BJ (cell line): ENCODE measurements around the gene UBXN6. TPM values are rescaled to one million over a fixed set of nuclear protein-coding genes. Genes with fewer than 3 reads are reported as not detected.

Source experiments
- CTCF ChIA-PET: fragments of 350-600 bp; formaldehyde crosslinking; extraction: SDS; loops from one replicate; lab custom pipeline; 2021; ENCODE audit warnings: antibody characterized with exemption, inconsistent platforms; lab: Yijun Ruan, JAX
- POLR2A ChIA-PET: fragments of 300-600 bp; sonication (Branson Sonifier 250); formaldehyde crosslinking; extraction: SDS; loops from one replicate; lab custom pipeline; 2021; ENCODE audit warnings: antibody characterized with exemption; lab: Charles Lee
- DNase-seq: peaks from one replicate; pipeline ENCODE4 v3.0.0-alpha.2; 2011; ENCODE audit warnings: low read depth
- H3K27me3 ChIP-seq: 2 replicates; pipeline ENCODE4 v1.6.0; 2011; ENCODE audit warnings: low read length; ENCODE audit not compliant: control insufficient read depth, insufficient read depth
- H3K36me3 ChIP-seq: 2 replicates; pipeline ENCODE4 v1.5.1; 2011; ENCODE audit warnings: low read length; ENCODE audit not compliant: control insufficient read depth, insufficient read depth
- H3K4me3 ChIP-seq: 2 replicates; pipeline ENCODE4 v1.5.1; 2011; ENCODE audit warnings: low read depth, mild to moderate bottlenecking, control low read depth, low read length
- CTCF ChIP-seq: IDR thresholded peaks from 2 replicates; pipeline ENCODE4 v1.5.1; 2011; ENCODE audit warnings: low read depth, mild to moderate bottlenecking, control low read depth, inconsistent platforms, low read length, moderate library complexity; ENCODE audit not compliant: insufficient read depth
- polyA plus RNA-seq: library from polyadenylated mRNA; depleted of rRNA; stranded (reverse); fragments of >200 nt; gene quantifications from 2 replicates; pipeline ENCODE4 v1.2.3, GENCODE V29; 2011

UBXN6 gene
- polyA plus RNA-seq, 1 experiment, result 127 TPM

- Histone ChIP-seq H3K36me3 (peaks cover 48% of the 10 kb centered on the region), H3K27me3 (no peaks in the 10 kb centered on the region), H3K4me3 (no peak overlapping the region)
- CTCF ChIA-PET, result no interaction called here
- no peak for DNase-seq
- POLR2A ChIA-PET, result no interaction called here
- no peak for TF ChIP-seq CTCF
Measured at GRCh38 chr19:4452230-4452990, 5.2 kb downstream of the UBXN6 start.

DNA sequence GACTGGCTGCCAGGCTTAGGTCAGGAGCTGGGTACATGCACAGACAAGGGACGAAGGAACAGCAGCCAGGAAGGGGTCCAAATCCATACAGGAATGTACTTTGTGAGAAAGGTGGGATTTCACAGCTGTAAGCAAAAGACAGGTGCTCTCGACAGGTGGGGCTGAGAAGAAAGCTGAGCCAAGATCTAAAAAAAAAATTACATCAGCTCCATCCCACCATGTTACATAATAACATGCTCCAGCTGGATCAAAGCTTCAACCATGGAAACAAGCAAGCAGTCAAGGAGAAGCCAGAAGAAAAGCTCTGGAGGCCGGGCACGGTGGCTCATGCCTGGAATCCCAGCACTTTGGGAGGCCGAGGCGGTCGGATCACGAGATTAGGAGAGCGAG lies 8.0 kb downstream of the UBXN6 start:
- no peak for TF ChIP-seq CTCF
- DNase-seq, result no peak
- POLR2A ChIA-PET, result no interaction called here
- no peaks in the 10 kb centered on the region for H3K27me3 ChIP-seq
- CTCF ChIA-PET, result interaction anchor here (1.1 kb wide), 1 partner anchor 49 kb away, joined by 5 read pairs; the partner anchor contains the start of gene SH3GL1
- H3K4me3 ChIP-seq, result no peak overlapping the region
- H3K36me3 ChIP-seq, result peaks cover 65% of the 10 kb centered on the region

GRCh38 chr19:4449022-4449638 lies 8.5 kb downstream of the UBXN6 start:
- no peak overlapping the region for H3K4me3 ChIP-seq
- no peaks in the 10 kb centered on the region for H3K27me3 ChIP-seq
- ChIA-PET CTCF (interaction anchor here (1.1 kb wide), 1 partner anchor 49 kb away, joined by 5 read pairs; the partner anchor contains the start of gene SH3GL1), POLR2A (no interaction called here)
- DNase-seq, result no peak
- TF ChIP-seq CTCF, result no peak
- peaks cover 65% of the 10 kb centered on the region for H3K36me3 ChIP-seq

DNA sequence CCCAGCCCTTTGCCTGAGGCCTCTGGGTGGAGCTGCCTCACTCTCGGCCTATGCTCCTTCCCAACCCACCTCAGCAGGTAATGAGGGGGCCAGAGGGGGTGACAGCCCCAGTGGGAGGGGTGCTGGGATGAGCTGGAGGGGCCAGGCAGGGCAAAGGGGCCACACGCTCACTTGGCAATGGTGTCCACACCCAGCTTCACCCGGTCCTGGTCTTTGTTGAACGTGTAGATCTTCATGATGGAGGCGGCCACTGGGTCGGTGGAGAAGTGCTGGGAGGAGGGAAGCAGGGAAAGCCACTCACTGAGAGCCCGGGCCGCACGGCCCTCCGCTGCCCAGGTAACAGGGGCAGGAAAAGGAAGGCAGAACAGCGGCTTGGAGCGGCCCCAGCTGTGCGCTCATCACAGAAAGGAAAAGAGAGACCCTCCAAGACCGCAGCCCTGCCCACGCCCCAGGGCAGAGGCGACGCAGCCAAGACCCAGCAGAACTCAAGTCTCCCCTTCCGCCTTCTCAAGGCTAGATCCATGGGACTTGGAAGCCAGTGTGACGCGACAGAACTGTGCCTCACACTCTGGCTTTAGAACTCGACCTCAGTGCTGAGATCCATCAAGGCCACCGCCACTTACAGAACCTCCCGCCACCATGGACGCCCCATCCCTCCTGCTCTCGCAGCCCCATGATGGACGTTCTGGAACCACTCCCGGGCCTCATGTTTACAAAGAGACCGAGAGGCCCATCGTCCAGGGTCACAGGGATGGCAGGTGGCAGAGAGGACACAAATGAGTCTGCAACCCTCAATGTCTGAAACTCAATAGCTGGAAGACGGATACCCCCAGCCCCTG lies 9.2 kb downstream of the UBXN6 start:
- POLR2A ChIA-PET, result no interaction called here
- no peak for TF ChIP-seq CTCF
- no peak for DNase-seq
- Histone ChIP-seq H3K27me3 (no peaks in the 10 kb centered on the region), H3K36me3 (peaks cover 60% of the 10 kb centered on the region), H3K4me3 (no peak overlapping the region)
- CTCF ChIA-PET, result interaction anchor here (1.1 kb wide), 1 partner anchor 48 kb away, joined by 5 read pairs; the partner anchor contains the start of gene SH3GL1
